Common myeloid progenitor, CD34-positive (primary cell): ENCODE data around the gene CDH23.

ENCODE experiments used
- CTCF ChIA-PET: fragments of 350-600 bp; sonication (Branson Sonifier 250); formaldehyde crosslinking; loops from one replicate; lab custom pipeline; 2021; ENCODE audit warnings: antibody characterized with exemption; lab: Charles Lee
- POLR2A ChIA-PET: fragments of 350-600 bp; sonication (Branson Sonifier 250); formaldehyde crosslinking; loops from one replicate; lab custom pipeline; 2021; ENCODE audit warnings: antibody characterized with exemption; lab: Charles Lee
- DNase-seq, 3 donors: peaks; one replicate each; pipeline versions ENCODE4 v3.0.0 to v3.0.0-alpha.2; 2013
- H3K27ac ChIP-seq, 2 experiments: 1 replicate in 1 of 2; 2 replicates in 1 of 2; pipeline ENCODE4 v1.7.0; 2013; ENCODE audit warnings: inconsistent platforms in 2 of 2, low read length in 2 of 2, mild to moderate bottlenecking in 2 of 2, low read depth in 1 of 2, moderate library complexity in 1 of 2; ENCODE audit not compliant: severe bottlenecking in 2 of 2, insufficient read depth in 1 of 2, poor library complexity in 1 of 2
- H3K27me3 ChIP-seq, 5 experiments: replicated peaks in 2 of 5; 1 replicate in 3 of 5; 2 replicates in 2 of 5; pipeline versions ENCODE4 v1.6.1 to v1.7.0; 2013; ENCODE audit warnings: low read length in 4 of 5, mild to moderate bottlenecking in 2 of 5, moderate library complexity in 2 of 5, inconsistent platforms in 1 of 5; ENCODE audit not compliant: insufficient read depth in 5 of 5, control insufficient read depth in 4 of 5
- H3K36me3 ChIP-seq, 4 experiments: 1 replicate in 2 of 4; 2 replicates in 2 of 4; pipeline versions ENCODE4 v1.6.1 to v1.7.0; 2013; ENCODE audit warnings: low read length in 3 of 4, control low read depth in 1 of 4, mild to moderate bottlenecking in 1 of 4; ENCODE audit not compliant: control insufficient read depth in 4 of 4, insufficient read depth in 4 of 4
- H3K4me1 ChIP-seq, 4 experiments: 1 replicate in 3 of 4; 2 replicates in 1 of 4; pipeline versions ENCODE4 v1.6.1 to v1.7.1; 2013; ENCODE audit warnings: low read length in 3 of 4, mild to moderate bottlenecking in 3 of 4, control low read depth in 1 of 4, inconsistent platforms in 1 of 4, moderate library complexity in 1 of 4; ENCODE audit not compliant: control insufficient read depth in 4 of 4, insufficient read depth in 4 of 4; ENCODE audit errors: control extremely low read depth in 1 of 4
- H3K4me3 ChIP-seq, 7 experiments: 1 replicate in 4 of 7; 2 replicates in 3 of 7; pipeline versions ENCODE4 v1.5.1 to v1.7.0; 2013; ENCODE audit warnings: mild to moderate bottlenecking in 7 of 7, low read length in 6 of 7, moderate library complexity in 6 of 7, inconsistent platforms in 2 of 7, low read depth in 2 of 7, control low read depth in 1 of 7; ENCODE audit not compliant: insufficient read depth in 4 of 7, control insufficient read depth in 1 of 7; ENCODE audit errors: extremely low read depth in 1 of 7
- H3K9me3 ChIP-seq, 5 experiments: 1 replicate in 4 of 5; 2 replicates in 1 of 5; pipeline versions ENCODE4 v1.6.1 to v1.7.1; 2013; ENCODE audit warnings: low read length in 4 of 5, mild to moderate bottlenecking in 2 of 5, inconsistent platforms in 1 of 5, low read depth in 1 of 5, moderate library complexity in 1 of 5; ENCODE audit not compliant: control insufficient read depth in 4 of 5, insufficient read depth in 2 of 5; ENCODE audit errors: control extremely low read depth in 1 of 5
- WGBS: methylation state at CpG from one replicate; pipeline ENCODE4 v1.1.5; 2013; ENCODE audit not compliant: insufficient coverage; 5-methylcytosine and 5-hydroxymethylcytosine counted together

CDH23 gene

GRCh38 chr10:71504168-71504567 is 107.4 kb downstream of the CDH23 start:
- POLR2A ChIA-PET, result no interaction called here
- Histone ChIP-seq H3K4me1 (peaks cover 0 to 12% (median 3%) of the 10 kb centered on the region in 4 experiments), H3K27ac (no peak overlapping the region), H3K9me3 (no peaks in the 10 kb centered on the region), H3K4me3 (no peak overlapping the region), H3K27me3 (no peaks in the 10 kb centered on the region), H3K36me3 (no peaks in the 10 kb centered on the region)
- no peak for DNase-seq
- CTCF ChIA-PET, result no interaction called here
- WGBS, result 100% methylated on average over 1 of the region's 2 CpGs

DNA sequence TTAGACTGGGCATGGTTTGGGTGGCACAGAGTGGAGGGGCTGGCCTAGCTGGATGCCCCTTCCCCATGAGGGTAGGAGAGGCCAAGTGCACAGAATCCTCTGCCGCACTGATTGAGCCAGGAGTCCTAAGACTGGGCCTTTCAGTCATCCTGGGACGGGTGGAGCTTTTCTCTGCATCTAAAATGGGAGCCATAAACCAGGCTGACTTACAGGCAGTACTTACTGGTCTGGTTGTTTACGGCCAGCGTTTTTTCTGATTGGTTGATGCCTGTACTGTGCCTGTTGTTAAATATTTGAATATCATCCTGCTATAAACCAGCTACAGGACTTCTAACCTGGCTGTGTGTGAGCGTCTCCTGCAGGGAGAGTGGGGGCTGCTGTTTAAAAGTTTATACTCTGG is 107.8 kb downstream of the CDH23 start:
- ChIA-PET CTCF (no interaction called here), POLR2A (no interaction called here)
- DNase-seq, result no peak
- H3K9me3 ChIP-seq, result no peaks in the 10 kb centered on the region
- WGBS, result 88% methylated on average over 4 of the region's 5 CpGs
- no peak overlapping the region for H3K27ac ChIP-seq
- no peak overlapping the region for H3K4me3 ChIP-seq
- H3K36me3 ChIP-seq, result no peaks in the 10 kb centered on the region
- H3K27me3 ChIP-seq, result no peaks in the 10 kb centered on the region
- H3K4me1 ChIP-seq, result peaks cover 0 to 12% (median 3%) of the 10 kb centered on the region in 4 experiments

DNA sequence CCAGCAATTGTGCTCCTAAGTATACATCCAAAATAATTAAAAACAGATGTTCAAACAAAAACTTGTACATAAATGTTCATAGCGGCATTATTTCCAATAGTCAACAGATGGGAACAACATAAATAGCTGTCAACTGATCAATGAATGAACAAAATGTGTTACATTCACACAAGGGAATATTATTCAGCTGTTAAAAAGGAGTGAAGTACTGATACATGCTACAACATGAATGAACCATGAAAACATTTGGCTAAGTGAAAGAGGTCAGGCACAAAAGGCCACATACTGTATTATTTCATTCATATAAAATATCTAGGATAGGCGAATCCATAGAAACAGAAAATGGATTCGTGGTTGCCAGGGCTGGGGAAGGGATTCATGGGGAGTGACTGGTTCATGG is 109.1 kb downstream of the CDH23 start:
- no peak for DNase-seq
- ChIA-PET CTCF (no interaction called here), POLR2A (no interaction called here)

GRCh38 chr10:71509444-71509843 is 112.7 kb downstream of the CDH23 start:
- WGBS, result 88% methylated on average over 2 of the region's 2 CpGs
- no peaks in the 10 kb centered on the region for H3K36me3 ChIP-seq
- H3K4me3 ChIP-seq, result no peak overlapping the region
- no peaks in the 10 kb centered on the region for H3K27me3 ChIP-seq
- ChIA-PET CTCF (interaction anchor here (1.6 to 1.9 kb wide), 2 partner anchors 13 to 14 kb away, joined by 4 read pairs; no protein-coding TSS in a partner anchor), POLR2A (no interaction called here)
- peaks cover 0 to 10% (median 3%) of the 10 kb centered on the region in 4 experiments for H3K4me1 ChIP-seq
- H3K9me3 ChIP-seq, result no peaks in the 10 kb centered on the region
- H3K27ac ChIP-seq, result no peak overlapping the region
- no peak for DNase-seq

More for the DNA sequence above, 109.1 kb downstream of the CDH23 start:
- Histone ChIP-seq H3K9me3 (no peaks in the 10 kb centered on the region), H3K27me3 (no peaks in the 10 kb centered on the region), H3K36me3 (no peaks in the 10 kb centered on the region), H3K4me3 (no peak overlapping the region), H3K27ac (no peak overlapping the region), H3K4me1 (peaks cover 0 to 12% (median 3%) of the 10 kb centered on the region in 4 experiments)
- 100% methylated on average over 2 of the region's 3 CpGs for WGBS

GRCh38 chr10:71511206-71511605 is 114.5 kb downstream of the CDH23 start:
- Histone ChIP-seq H3K4me1 (no peaks in the 10 kb centered on the region), H3K4me3 (no peak overlapping the region), H3K27me3 (no peaks in the 10 kb centered on the region), H3K27ac (no peak overlapping the region), H3K36me3 (no peaks in the 10 kb centered on the region), H3K9me3 (no peaks in the 10 kb centered on the region)
- ChIA-PET CTCF (no interaction called here), POLR2A (no interaction called here)
- DNase-seq, result no peak
- 95% methylated on average over 4 of the region's 4 CpGs for WGBS

- DNase-seq, result no peak
- Histone ChIP-seq H3K4me3 (no peak overlapping the region), H3K36me3 (no peaks in the 10 kb centered on the region), H3K9me3 (no peaks in the 10 kb centered on the region), H3K27ac (no peak overlapping the region), H3K4me1 (no peaks in the 10 kb centered on the region), H3K27me3 (no peaks in the 10 kb centered on the region)
- ChIA-PET CTCF (interaction anchor here (1.2 kb wide), 1 partner anchor 10 kb away, joined by 3 read pairs; no protein-coding TSS in a partner anchor), POLR2A (no interaction called here)
- 95% methylated on average over 10 of the region's 10 CpGs for WGBS
Measured at GRCh38 chr10:71512312-71512711, 115.6 kb downstream of the CDH23 start.

GRCh38 chr10:71512761-71513539 is 116.2 kb downstream of the CDH23 start:
- no peaks in the 10 kb centered on the region for H3K36me3 ChIP-seq
- H3K4me1 ChIP-seq, result no peaks in the 10 kb centered on the region
- H3K27ac ChIP-seq, result no peak overlapping the region
- H3K4me3 ChIP-seq, result no peak overlapping the region
- ChIA-PET POLR2A (no interaction called here), CTCF (interaction anchor here (1.2 kb wide), 1 partner anchor 9 kb away, joined by 3 read pairs; no protein-coding TSS in a partner anchor)
- WGBS, result 94% methylated on average over 5 of the region's 5 CpGs
- no peak for DNase-seq
- H3K9me3 ChIP-seq, result no peaks in the 10 kb centered on the region
- no peaks in the 10 kb centered on the region for H3K27me3 ChIP-seq
